GM19438 (cell line): Measurements from ENCODE around the gene IL10RB.
"Not testable (repeated sequence)": the region's sequence is repeated elsewhere in the genome, so short reads cannot be mapped to it uniquely, and the experiment has no call there.

Experiments
- ATAC-seq: cut with Tn5 transposase; IDR thresholded peaks from one replicate; pipeline ENCODE4 v1.9.1; 2021; ENCODE audit warnings: low read depth; ENCODE audit not compliant: unreplicated experiment

Gene IL10RB

GRCh38 chr21:33299181-33299752 is 33.1 kb downstream of the IL10RB start:
- peak; percentile 83 for ATAC-seq

- ATAC-seq, result no peak
Observed at GRCh38 chr21:33300701-33301631, 34.8 kb downstream of the IL10RB start.

GRCh38 chr21:33301632-33302002 is 35.5 kb downstream of the IL10RB start:
- no peak for ATAC-seq

GRCh38 chr21:33302055-33302454 is 35.9 kb downstream of the IL10RB start:
- ATAC-seq, result no peak

GRCh38 chr21:33302796-33303195 is 36.6 kb downstream of the IL10RB start:
- no peak for ATAC-seq

- ATAC-seq, result no peak
Observed at GRCh38 chr21:33305344-33305671, 39.1 kb downstream of the IL10RB start.

GRCh38 chr21:33305938-33306337 is 39.8 kb downstream of the IL10RB start:
- ATAC-seq, result no peak

GRCh38 chr21:33308586-33309490 is 42.7 kb downstream of the IL10RB start:
- ATAC-seq, result peak; percentile 87

GRCh38 chr21:33309778-33310177 is 43.6 kb downstream of the IL10RB start:
- ATAC-seq, result no peak

GRCh38 chr21:33312121-33312520 is 46.0 kb downstream of the IL10RB start:
- no peak for ATAC-seq

- ATAC-seq, result no peak
Observed at GRCh38 chr21:33313183-33313582, 47.0 kb downstream of the IL10RB start.

GRCh38 chr21:33313611-33314010 is 47.4 kb downstream of the IL10RB start:
- no peak for ATAC-seq

- ATAC-seq, result no peak
Observed at GRCh38 chr21:33314111-33314510, 47.9 kb downstream of the IL10RB start.

GRCh38 chr21:33315946-33316710 is 50.0 kb downstream of the IL10RB start:
- ATAC-seq, result no peak

- ATAC-seq, result no peak
Observed at GRCh38 chr21:33317145-33317544, 51.0 kb downstream of the IL10RB start.

- no peak for ATAC-seq
Observed at GRCh38 chr21:33317786-33318486, 51.8 kb downstream of the IL10RB start.

GRCh38 chr21:33321005-33321404 is 54.8 kb downstream of the IL10RB start:
- not testable (repeated sequence) for ATAC-seq

GRCh38 chr21:33323610-33324009 is 57.4 kb downstream of the IL10RB start:
- not testable (repeated sequence) for ATAC-seq

GRCh38 chr21:33324291-33325221 is 58.4 kb downstream of the IL10RB start, which contains the start of gene IFNAR1:
Gene IFNAR1 (plus strand): TSS chr21:33324970. CDS start chr21:33325056, 86 bp downstream.
- peak; percentile 83 for ATAC-seq
